ENCODE data around the gene CORO2A.

DNA sequence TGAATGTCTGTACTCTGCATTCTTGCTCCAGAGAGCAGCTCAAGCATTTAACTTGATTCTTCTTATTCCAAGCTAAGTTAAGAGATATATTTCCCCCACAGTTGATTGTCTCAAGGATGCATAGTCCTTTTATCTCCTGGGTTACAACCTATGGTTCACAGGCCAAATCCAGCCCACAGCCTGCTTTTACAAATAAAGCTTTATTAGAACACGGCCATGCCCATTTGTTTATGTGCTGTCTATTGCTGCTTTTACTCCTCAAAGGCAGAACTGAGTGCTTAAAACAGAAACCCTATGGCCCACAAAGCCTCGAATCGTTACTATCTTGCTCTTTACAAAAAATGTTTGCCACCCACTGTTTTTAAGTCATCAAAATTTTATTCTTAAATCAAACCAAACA lies 37.2 kb upstream of the CORO2A start:
- TF ChIP-seq CTCF (IDR thresholded peaks at IDR 0.05; ENCODE audit: low read length) (no peak), EZH2 (IDR thresholded peaks at IDR 0.05; ENCODE audit: borderline replicate concordance, low read length) (no peak)
